Natural killer cell treated with Interleukin-12 subunit alpha and Interleukin-12 subunit beta and Interleukin-15 and Interleukin-18, amount 100 ng/mL, for 72 hours (primary cell): ENCODE measurements around the gene CYSRT1. TPM values are rescaled to one million over a fixed set of nuclear protein-coding genes. Genes with fewer than 3 reads are reported as not detected.
"Not testable (repeated sequence)": the region's sequence is repeated elsewhere in the genome, so short reads cannot be mapped to it uniquely, and the experiment has no call there.

Experiments used
- ATAC-seq, 2 donors: fragments of 150-1000 bp; cut with Tn5 transposase in 1 of 2; sonication (Bioruptor Pico), chemical (Tn5 transposase) in 1 of 2; 2 replicates each; pipeline ENCODE4 v1.10.0; 2021
- DNase-seq: peaks from one replicate; pipeline ENCODE4 v3.0.0; 2022; ENCODE audit warnings: low spot score
- H3K27ac Mint-ChIP-seq, 2 donors: 1 replicate in 1 of 2; 2 replicates in 1 of 2; pipeline ENCODE4 v1.8.0; 2022; ENCODE audit warnings: mixed read lengths in 2 of 2, mild to moderate bottlenecking in 1 of 2, moderate library complexity in 1 of 2
- H3K27me3 Mint-ChIP-seq, 2 donors: 1 replicate in 1 of 2; 2 replicates in 1 of 2; pipeline ENCODE4 v1.8.0; 2022; ENCODE audit warnings: mixed read lengths in 2 of 2
- H3K36me3 Mint-ChIP-seq: one replicate; pipeline ENCODE4 v1.8.0; 2022; ENCODE audit warnings: mixed read lengths
- H3K4me1 Mint-ChIP-seq, 2 donors: 1 replicate in 1 of 2; 2 replicates in 1 of 2; pipeline ENCODE4 v1.8.0; 2022; ENCODE audit warnings: low read depth in 2 of 2, mixed read lengths in 2 of 2, mild to moderate bottlenecking in 1 of 2
- H3K4me3 Mint-ChIP-seq: one replicate; pipeline ENCODE4 v1.8.0; 2022; ENCODE audit warnings: mixed read lengths
- H3K9me3 Mint-ChIP-seq: 2 replicates; pipeline ENCODE4 v1.8.0; 2022; ENCODE audit warnings: mixed read lengths
- total RNA-seq, 2 donors: library from RNA; stranded (reverse); gene quantifications; one replicate each; pipeline ENCODE4 v1.2.3, GENCODE V29; 2022

CYSRT1 gene
- total RNA-seq, 2 donors from 2014 or later: 0.29 to 0.33 TPM

DNA sequence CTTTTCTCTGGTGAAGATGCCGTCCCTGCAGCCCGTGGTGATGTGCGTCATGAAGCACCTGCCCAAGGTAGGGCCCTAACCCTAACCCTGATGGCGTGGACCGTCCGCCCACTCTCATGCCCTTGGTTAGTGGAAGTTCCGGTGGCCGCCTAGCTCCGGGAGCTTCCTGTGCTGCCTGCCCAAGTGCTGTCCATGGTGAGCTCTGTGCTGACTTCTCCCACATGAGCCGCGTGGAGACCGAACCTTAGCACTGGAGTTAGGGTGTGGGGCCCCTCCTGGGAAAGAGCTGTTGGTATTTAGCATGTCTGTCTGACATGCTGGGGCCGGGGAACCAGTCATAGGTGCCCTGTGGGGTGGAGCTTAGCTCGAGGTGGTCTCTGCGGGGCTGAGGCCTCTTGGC lies 31.4 kb downstream of the CYSRT1 start:
- H3K4me1 Mint-ChIP-seq: peaks cover 5 to 10% of the 10 kb centered on the region in 2 donors
- H3K27me3 Mint-ChIP-seq: no peaks in the 10 kb centered on the region
- no peaks in the 10 kb centered on the region for H3K9me3 Mint-ChIP-seq
- DNase-seq (no peak), ATAC-seq (no peak)
- peak overlapping the region; percentile 83 for H3K4me3 Mint-ChIP-seq
- H3K36me3 Mint-ChIP-seq: no peaks in the 10 kb centered on the region
- H3K27ac Mint-ChIP-seq: no peak overlapping the region

DNA sequence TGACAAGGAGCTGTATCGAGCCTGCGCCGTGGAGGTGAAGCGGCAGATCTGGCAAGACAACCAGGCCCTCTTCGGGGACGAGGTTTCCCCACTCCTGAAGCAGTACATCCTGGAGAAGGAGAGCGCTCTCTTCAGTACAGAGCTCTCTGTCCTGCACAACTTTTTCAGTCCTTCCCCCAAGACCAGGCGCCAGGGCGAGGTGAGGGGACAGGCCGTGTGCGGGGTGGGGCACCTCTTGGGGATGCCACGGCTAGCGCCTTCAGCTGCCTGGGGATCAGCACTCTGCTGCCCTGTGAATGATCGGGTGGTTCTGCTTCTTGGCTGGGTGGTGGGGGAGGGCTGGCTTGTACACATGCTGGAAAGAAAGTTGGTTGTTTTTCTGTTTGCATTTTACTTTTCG lies 31.9 kb downstream of the CYSRT1 start:
- Mint-ChIP-seq H3K27ac (no peak overlapping the region), H3K27me3 (no peaks in the 10 kb centered on the region), H3K36me3 (peaks cover 5% of the 10 kb centered on the region), H3K4me1 (peaks cover 5 to 13% of the 10 kb centered on the region in 2 donors), H3K4me3 (peak overlapping the region; percentile 15), H3K9me3 (no peaks in the 10 kb centered on the region)
- DNase-seq: no peak
- no peak for ATAC-seq

DNA sequence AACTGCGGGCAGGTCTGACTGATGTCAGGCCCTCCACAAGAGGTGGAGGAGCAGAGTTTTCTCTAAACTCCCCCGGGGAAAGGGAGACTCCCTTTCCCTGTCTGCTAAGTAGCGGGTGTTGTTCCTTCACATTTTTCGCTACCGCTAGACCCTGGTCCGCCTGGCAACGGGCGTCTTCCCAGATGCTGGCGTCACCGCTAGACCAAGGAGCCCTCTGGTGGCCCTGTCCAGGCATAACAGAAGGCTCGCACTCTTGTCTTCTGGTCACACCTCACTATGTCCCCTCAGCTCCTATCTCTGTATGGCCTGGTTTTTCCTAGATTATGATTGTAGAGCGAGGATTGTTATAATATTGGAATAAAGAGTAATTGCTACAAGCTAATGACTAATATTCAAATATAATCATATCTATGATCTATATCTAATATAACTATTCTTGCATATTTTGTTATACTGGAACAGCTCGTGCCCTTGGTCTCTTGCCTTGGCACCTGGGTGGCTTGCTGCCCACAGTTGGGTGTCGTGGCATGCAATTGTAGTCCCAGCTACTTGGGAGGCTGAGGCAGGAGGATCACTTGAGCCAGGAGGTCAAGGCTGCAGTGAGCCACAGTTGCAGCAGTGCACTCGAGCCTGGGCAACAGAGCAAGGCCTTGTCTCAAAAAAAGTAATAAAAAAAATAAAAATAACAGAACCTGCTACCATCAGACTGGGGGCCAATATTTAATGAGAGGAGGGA lies 37.4 kb downstream of the CYSRT1 start:
- not testable (repeated sequence) for H3K9me3 Mint-ChIP-seq, H3K36me3 Mint-ChIP-seq, H3K4me1 Mint-ChIP-seq, H3K4me3 Mint-ChIP-seq, DNase-seq, H3K27me3 Mint-ChIP-seq, H3K27ac Mint-ChIP-seq, ATAC-seq

DNA sequence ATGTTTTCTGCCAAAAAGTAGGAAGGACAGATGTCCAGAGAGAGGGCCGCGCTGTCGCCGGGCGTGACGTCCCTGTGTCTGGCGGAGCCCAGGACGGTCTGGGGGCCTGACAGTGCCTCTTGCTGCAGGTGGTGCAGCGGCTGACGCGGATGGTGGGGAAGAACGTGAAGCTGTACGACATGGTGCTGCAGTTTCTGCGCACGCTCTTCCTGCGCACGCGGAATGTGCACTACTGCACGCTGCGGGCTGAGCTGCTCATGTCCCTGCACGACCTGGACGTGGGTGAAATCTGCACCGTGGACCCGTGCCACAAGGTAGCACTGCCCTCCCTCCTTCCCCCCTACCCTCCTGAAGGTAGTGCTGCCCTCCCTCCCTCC lies 37.9 kb downstream of the CYSRT1 start:
- DNase-seq (no peak), ATAC-seq (no peak)
- Mint-ChIP-seq H3K27me3 (no peaks in the 10 kb centered on the region), H3K4me1 (peaks cover 0 to 3% of the 10 kb centered on the region in 2 donors), H3K9me3 (no peaks in the 10 kb centered on the region), H3K27ac (no peak overlapping the region), H3K4me3 (no peak overlapping the region), H3K36me3 (peaks cover 5% of the 10 kb centered on the region)

DNA sequence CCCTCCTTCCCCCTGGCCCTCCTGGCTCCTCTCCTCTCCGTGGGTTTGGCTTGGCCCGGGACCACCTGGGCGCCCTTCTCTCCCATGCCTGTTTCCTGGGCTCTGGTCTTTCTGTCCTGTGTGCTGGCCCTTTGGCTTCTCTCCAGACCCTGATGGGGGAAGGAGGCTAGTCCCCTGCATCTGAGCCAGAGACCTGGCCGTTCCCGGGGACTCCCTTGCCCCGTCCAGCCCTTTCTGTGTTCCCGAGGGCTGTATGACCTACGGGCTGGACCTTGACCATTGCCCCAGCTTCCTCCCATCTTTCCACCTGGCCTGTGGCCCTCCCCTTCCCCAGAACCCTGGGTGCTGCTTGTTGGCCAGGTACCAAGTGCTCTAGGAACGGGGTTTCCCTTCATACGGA lies 38.5 kb downstream of the CYSRT1 start:
- H3K36me3 Mint-ChIP-seq: peaks cover 8% of the 10 kb centered on the region
- no peak overlapping the region for H3K27ac Mint-ChIP-seq
- H3K27me3 Mint-ChIP-seq: no peaks in the 10 kb centered on the region
- peaks cover 3 to 4% of the 10 kb centered on the region in 2 donors for H3K4me1 Mint-ChIP-seq
- ATAC-seq (no peak), DNase-seq (no peak)
- no peaks in the 10 kb centered on the region for H3K9me3 Mint-ChIP-seq
- H3K4me3 Mint-ChIP-seq: no peak overlapping the region

DNA sequence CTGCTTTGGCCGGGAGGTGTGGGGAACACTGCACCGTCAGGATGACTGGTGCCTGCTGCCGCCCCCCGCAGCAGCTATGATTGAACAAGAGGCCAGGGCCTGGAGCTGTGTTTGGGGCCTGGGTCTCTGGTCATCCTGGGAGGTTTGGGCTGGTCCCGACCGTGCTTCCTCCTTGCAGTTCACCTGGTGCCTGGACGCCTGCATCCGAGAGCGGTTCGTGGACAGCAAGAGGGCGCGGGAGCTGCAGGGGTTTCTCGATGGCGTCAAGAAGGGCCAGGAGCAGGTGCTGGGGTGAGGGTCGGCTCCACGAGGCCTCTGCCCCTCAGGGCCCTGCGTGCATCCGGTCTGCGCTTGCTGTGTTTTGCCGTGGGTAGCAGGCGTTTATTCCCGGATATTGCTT lies 39.1 kb downstream of the CYSRT1 start:
- H3K36me3 Mint-ChIP-seq: peaks cover 12% of the 10 kb centered on the region
- no peaks in the 10 kb centered on the region for H3K9me3 Mint-ChIP-seq
- H3K27me3 Mint-ChIP-seq: no peaks in the 10 kb centered on the region
- no peak overlapping the region for H3K27ac Mint-ChIP-seq
- H3K4me1 Mint-ChIP-seq: peaks cover 7% of the 10 kb centered on the region in 2 donors
- no peak for ATAC-seq
- no peak for DNase-seq
- no peak overlapping the region for H3K4me3 Mint-ChIP-seq

DNA sequence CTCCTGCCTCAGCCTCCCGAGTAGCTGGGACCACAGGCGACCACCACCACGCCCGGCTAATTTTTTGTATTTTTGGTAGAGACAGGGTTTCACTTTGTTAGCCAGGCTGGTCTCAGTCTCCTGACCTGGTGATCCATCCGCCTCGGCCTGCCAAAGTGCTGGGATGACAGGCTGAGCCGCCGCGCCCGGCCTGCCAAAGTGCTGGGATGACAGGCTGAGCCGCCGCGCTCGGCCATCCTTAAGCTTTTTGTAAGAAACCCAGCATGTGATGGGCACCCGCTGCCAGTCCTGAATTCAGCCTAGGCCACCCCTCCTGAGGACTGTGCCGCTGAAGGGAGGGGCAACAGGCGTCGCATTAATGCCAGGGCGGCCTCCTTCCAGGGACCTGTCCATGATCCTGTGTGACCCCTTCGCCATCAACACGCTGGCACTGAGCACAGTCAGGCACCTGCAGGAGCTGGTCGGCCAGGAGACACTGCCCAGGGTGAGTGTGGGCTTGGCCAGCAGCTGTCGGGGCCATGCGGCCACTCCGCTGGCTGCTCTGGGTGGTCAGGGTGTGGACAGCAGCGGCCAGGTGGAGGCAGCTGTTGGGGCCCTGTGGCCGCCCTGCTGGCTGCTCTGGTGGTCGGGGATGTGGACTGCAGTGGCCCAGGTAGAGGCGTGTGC lies 40.7 kb downstream of the CYSRT1 start:
- H3K36me3 Mint-ChIP-seq: peaks cover 12% of the 10 kb centered on the region

DNA sequence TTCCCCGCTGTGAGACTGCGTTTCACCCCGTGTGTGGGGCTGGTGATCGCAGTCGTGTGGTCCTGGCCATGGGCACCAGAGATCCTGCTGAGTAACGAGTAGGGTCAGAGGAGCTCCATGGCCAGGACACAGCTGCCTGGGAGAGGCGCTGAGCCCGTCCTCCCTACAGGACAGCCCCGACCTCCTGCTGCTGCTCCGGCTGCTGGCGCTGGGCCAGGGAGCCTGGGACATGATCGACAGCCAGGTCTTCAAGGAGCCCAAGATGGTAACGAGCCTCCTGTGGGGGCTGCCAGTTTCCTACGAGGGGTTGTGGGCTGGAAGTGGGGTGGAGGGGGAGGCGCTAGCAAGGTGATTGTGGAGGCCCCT lies 41.2 kb downstream of the CYSRT1 start:
- H3K9me3 Mint-ChIP-seq: no peaks in the 10 kb centered on the region
- no peaks in the 10 kb centered on the region for H3K27me3 Mint-ChIP-seq
- no peak overlapping the region for H3K27ac Mint-ChIP-seq
- H3K4me1 Mint-ChIP-seq: peaks cover 7 to 10% of the 10 kb centered on the region in 2 donors
- ATAC-seq: peak in 1 of 2 donors; percentile 18
- peaks cover 12% of the 10 kb centered on the region for H3K36me3 Mint-ChIP-seq
- no peak overlapping the region for H3K4me3 Mint-ChIP-seq
- no peak for DNase-seq

More for the DNA sequence above, 40.7 kb downstream of the CYSRT1 start:
- no peak overlapping the region for H3K27ac Mint-ChIP-seq
- no peaks in the 10 kb centered on the region for H3K27me3 Mint-ChIP-seq
- ATAC-seq (no peak), DNase-seq (no peak)
- no peaks in the 10 kb centered on the region for H3K9me3 Mint-ChIP-seq
- H3K4me1 Mint-ChIP-seq: peaks cover 7 to 10% of the 10 kb centered on the region in 2 donors
- no peak overlapping the region for H3K4me3 Mint-ChIP-seq

DNA sequence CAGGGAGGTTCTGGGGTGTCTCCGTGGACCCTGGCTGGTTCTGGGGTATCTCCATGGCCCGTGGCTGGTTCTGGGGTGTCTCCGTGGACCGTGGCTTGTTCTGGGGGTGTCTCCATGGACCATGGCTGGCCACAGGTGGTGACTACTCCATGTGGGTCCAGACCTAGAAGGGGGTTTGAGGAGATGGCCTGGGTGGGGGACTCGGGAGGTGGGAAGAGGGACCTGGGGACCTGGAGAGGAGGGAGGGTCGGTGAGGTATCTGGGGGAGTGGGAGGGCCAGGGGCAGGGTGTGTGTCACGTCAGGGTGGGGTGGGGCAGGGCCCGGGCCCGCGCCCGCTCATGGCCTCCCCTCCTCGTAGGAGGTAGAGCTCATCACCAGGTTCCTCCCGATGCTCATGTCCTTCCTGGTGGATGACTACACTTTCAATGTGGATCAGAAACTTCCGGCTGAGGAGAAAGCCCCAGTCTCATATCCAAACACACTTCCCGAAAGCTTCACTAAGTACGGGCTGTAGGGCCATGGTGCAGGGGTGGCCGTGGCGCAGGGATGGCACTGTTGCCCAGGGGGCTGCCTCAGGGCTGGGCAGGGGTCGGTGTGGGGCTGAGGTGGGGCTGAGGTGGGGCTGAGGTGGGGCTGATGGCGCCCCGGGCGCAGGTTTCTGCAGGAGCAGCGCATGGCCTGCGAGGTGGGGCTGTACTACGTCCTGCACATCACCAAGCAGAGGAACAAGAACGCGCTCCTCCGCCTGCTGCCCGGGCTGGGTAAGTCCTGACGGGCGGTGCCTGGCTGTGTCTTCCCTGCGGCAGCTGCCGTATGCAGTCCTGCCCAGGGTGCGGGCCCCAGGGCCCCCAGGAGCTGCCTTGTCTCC lies 41.8 kb downstream of the CYSRT1 start:
- DNase-seq (no peak), ATAC-seq (no peak)
- Mint-ChIP-seq H3K27ac (no peak overlapping the region), H3K4me1 (peaks cover 9 to 11% of the 10 kb centered on the region in 2 donors), H3K27me3 (no peaks in the 10 kb centered on the region), H3K36me3 (peaks cover 8% of the 10 kb centered on the region), H3K4me3 (no peak overlapping the region), H3K9me3 (no peaks in the 10 kb centered on the region)

DNA sequence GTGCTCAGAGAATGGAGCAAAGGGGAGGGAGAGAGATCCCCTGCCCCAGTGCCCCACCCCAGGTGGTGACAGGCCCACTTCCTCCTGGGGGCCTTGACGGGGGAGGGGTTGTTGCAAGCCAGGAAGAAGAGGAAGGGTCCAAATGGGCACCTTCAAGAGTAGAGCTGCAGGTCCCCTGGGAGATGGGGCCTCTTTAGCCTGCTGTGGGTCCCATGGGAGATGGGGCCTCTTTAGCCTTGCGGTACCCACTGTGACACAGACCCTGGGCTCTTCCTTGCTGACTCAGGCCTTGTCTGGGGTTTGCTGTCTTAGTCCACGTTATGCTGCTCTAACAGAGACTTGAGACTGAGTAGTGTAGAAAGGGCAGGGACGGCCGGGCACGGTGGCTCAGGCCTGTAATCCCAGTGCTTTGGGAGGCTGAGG lies 43.0 kb downstream of the CYSRT1 start:
- H3K4me3 Mint-ChIP-seq: no peak overlapping the region

DNA sequence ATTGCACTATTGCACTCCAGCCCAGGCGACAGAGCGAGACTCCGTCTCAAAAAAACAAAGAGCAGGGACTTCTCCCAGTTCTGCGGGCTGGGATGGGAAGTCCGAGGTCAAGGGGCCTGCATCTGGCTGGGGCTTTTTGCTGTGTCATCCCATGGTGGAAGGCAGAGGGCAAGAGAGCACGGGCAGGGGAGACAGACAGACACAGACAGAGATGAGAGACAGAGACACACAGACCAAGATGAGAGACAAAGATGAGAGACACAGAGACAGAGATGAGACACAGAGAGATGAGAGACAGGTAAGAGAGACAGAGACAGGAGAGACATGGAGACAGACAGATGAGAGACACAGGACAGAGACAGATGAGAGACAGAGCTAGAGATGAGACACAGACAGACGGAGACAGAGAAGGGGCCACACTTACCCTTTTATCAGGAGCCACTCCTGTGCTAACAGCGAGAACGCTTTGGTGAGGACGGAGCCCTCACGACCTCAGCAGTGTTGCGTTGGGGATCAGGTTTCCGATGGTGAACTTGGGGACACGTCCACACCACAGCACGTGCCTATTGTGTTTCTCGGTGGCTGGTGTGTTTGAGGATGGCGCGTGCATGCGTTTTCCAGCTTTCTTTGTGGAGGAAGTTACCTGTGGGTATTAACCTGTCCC lies 43.7 kb downstream of the CYSRT1 start:
- DNase-seq: no peak
- peaks cover 7% of the 10 kb centered on the region for H3K36me3 Mint-ChIP-seq
- peak overlapping the region in 1 of 2 donors; percentile 4 for H3K27ac Mint-ChIP-seq
- ATAC-seq: no peak
- H3K27me3 Mint-ChIP-seq: no peaks in the 10 kb centered on the region
- no peaks in the 10 kb centered on the region for H3K9me3 Mint-ChIP-seq
- no peak overlapping the region for H3K4me3 Mint-ChIP-seq
- H3K4me1 Mint-ChIP-seq: peaks cover 9 to 11% of the 10 kb centered on the region in 2 donors

More for the DNA sequence above, 43.0 kb downstream of the CYSRT1 start:
- H3K36me3 Mint-ChIP-seq: peaks cover 7% of the 10 kb centered on the region
- DNase-seq (no peak), ATAC-seq (no peak)
- no peaks in the 10 kb centered on the region for H3K27me3 Mint-ChIP-seq
- no peak overlapping the region for H3K27ac Mint-ChIP-seq
- peaks cover 9 to 11% of the 10 kb centered on the region in 2 donors for H3K4me1 Mint-ChIP-seq
- H3K9me3 Mint-ChIP-seq: no peaks in the 10 kb centered on the region

DNA sequence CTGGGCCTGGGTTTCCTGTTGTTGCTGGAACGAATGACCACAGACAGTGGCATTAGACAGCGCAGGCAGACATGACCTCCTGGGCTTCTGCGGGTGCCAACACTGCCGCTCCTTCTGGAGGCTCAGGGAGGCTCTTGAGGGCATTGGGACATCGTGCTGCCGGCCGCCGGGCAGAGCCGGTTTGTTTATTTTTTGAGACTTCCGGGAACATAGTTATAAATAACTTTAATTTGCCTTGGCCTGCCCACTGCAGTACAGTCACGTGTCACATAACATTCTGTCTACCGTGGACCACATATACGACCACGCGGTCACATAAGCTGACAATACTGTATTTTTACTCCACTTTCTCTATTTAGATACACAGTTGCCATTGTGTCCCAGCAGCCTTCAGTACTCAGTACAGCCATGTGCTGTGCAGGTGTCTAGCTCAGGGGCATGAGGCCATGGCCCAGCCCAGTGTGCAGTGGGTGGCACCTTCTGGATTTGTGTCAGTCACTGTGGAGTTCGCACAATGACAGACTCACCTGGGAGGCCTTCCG lies 44.3 kb downstream of the CYSRT1 start:
- H3K36me3 Mint-ChIP-seq: peaks cover 7% of the 10 kb centered on the region
- peaks cover 9 to 11% of the 10 kb centered on the region in 2 donors for H3K4me1 Mint-ChIP-seq
- DNase-seq (no peak), ATAC-seq (no peak)
- no peak overlapping the region for H3K27ac Mint-ChIP-seq
- no peaks in the 10 kb centered on the region for H3K9me3 Mint-ChIP-seq
- H3K4me3 Mint-ChIP-seq: no peak overlapping the region
- no peaks in the 10 kb centered on the region for H3K27me3 Mint-ChIP-seq

DNA sequence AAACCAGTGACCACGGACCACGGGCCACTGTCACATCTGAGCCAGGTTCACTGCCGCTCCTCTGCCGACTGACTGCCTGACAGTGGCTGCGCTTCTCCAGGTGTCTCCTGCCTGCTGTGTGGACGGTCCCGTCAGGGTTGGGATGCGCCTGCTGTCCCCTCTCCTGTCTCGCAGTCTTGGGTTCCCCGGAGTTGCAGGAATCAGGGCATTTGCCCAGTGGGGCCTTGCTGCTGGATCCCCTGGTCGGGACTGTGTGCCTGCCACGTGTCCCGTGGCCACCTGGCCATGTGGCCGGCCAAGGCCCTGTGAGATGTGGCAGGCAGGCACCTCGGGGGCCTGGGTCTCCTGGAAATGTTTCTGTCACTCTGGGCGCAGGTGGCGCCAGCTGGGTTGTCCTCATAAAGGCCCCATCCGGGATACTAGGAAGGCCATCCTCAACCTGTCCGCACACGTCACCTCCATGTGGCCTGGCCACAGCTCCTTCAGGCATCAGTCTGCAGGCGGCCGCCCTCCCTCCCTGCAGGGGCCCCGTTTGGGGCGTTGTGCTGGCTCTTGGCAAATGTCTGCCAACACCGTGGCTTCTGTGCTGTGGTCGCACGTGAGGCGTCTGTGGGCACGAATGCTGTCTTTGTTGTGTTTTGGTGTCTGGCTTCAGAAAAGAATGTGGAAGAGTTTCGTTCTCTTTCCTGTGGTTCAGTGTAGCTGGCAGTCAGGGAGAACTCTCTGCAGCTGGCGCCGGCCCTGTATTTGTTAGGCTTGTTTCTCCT lies 46.1 kb downstream of the CYSRT1 start:
- H3K36me3 Mint-ChIP-seq: peaks cover 7% of the 10 kb centered on the region
- H3K4me1 Mint-ChIP-seq: peaks cover 16 to 22% of the 10 kb centered on the region in 2 donors
- DNase-seq (no peak), ATAC-seq (peak in 1 of 2 donors; percentile 15)
- no peaks in the 10 kb centered on the region for H3K9me3 Mint-ChIP-seq
- no peak overlapping the region for H3K4me3 Mint-ChIP-seq
- no peaks in the 10 kb centered on the region for H3K27me3 Mint-ChIP-seq
- no peak overlapping the region for H3K27ac Mint-ChIP-seq
